CD8-positive, alpha-beta T cell (primary cell): Measurements from ENCODE around the gene CCR1. TPM values are rescaled to one million over a fixed set of nuclear protein-coding genes. Genes with fewer than 3 reads are reported as not detected.

Experiments used
- total RNA-seq, 46 experiments: library from RNA in 2 of 46; stranded (reverse) in 2 of 46; gene quantifications; one replicate each; pipeline ENCODE4 v1.2.3 and lab custom pipeline; 2021 to 2026

The CCR1 gene
- total RNA-seq, 2 experiments from 2014 or later: 0.86 to 1.2 TPM

Other genes starting within 250 kb of the CCR1 start
- 10 to 100 TPM; 16.6 to 16.7 TPM for gene FYCO1, start 212.5 kb downstream of the CCR1 start, total RNA-seq
- gene XCR1, start 180.8 kb downstream of the CCR1 start, total RNA-seq: not detected
- not detected for gene CCR3, start 34.1 kb upstream of the CCR1 start, total RNA-seq
- under 1 TPM; 0.62 to 0.67 TPM for gene CCR2, start 145.8 kb upstream of the CCR1 start, total RNA-seq
- gene CCR5, start 162.6 kb upstream of the CCR1 start, total RNA-seq: 1 to 10 TPM; 6.7 to 7.5 TPM
- gene CCRL2, start 198.9 kb upstream of the CCR1 start, total RNA-seq: 1 to 10 TPM; 5.3 to 6.6 TPM